GM12872 (cell line): Measurements from ENCODE around the gene B4GALT2.

ENCODE experiments used
- CTCF ChIP-seq: IDR thresholded peaks from 3 replicates; pipeline ENCODE4 v1.5.1; 2011; ENCODE audit warnings: low read depth, mild to moderate bottlenecking, low read length, moderate library complexity; ENCODE audit not compliant: insufficient read depth

Gene B4GALT2

GRCh38 chr1:43958351-43959255, 20.4 kb upstream of the B4GALT2 start:
- no peak for TF ChIP-seq CTCF

GRCh38 chr1:43960798-43961197, 18.2 kb upstream of the B4GALT2 start:
- no peak for TF ChIP-seq CTCF

- no peak for TF ChIP-seq CTCF
These were observed 17.3 kb upstream of the B4GALT2 start for GRCh38 chr1:43961692-43962091.

- no peak for TF ChIP-seq CTCF
These were observed 16.7 kb upstream of the B4GALT2 start for GRCh38 chr1:43962324-43962723.

- no peak for TF ChIP-seq CTCF
These were observed 16.0 kb upstream of the B4GALT2 start for GRCh38 chr1:43963006-43963405.

- TF ChIP-seq CTCF, result no peak
These were observed 15.1 kb upstream of the B4GALT2 start for GRCh38 chr1:43963890-43964289.

GRCh38 chr1:43965316-43965715, 13.7 kb upstream of the B4GALT2 start:
- no peak for TF ChIP-seq CTCF
